Gastroesophageal sphincter (tissue), 4 donors: ENCODE results near the gene ITGA8. TPM values are rescaled to one million over a fixed set of nuclear protein-coding genes. Genes with fewer than 3 reads are reported as not detected.

Source experiments
- ATAC-seq: fragments of 150-250 bp; one replicate; pipeline ENCODE4 v1.9.1; 2016; ENCODE audit warnings: mild to moderate bottlenecking, moderate library complexity
- H3K27ac ChIP-seq, 4 donors: fragments of 200-600 bp; sonication (generic) in 3 of 4; 1 replicate in 3 of 4; 2 replicates in 1 of 4; pipeline ENCODE4 v1.5.1; 2016 to 2019
- H3K27me3 ChIP-seq: fragments of 200-600 bp; sonication (generic); one replicate; pipeline ENCODE4 v1.5.1; 2019
- H3K36me3 ChIP-seq, 2 donors: fragments of 200-600 bp; sonication (generic); one replicate each; pipeline ENCODE4 v1.5.1; 2019; ENCODE audit warnings: control low read depth in 1 of 2
- H3K4me1 ChIP-seq, 3 donors: fragments of 200-600 bp; sonication (generic); 1 replicate in 2 of 3; 2 replicates in 1 of 3; pipeline ENCODE4 v1.5.1; 2016 to 2019; ENCODE audit warnings: control low read depth in 2 of 3
- H3K4me3 ChIP-seq, 2 donors: fragments of 200-600 bp; sonication (generic); one replicate each; pipeline ENCODE4 v1.5.1; 2019; ENCODE audit warnings: mild to moderate bottlenecking in 1 of 2, moderate library complexity in 1 of 2
- H3K9me3 ChIP-seq, 3 donors: fragments of 200-600 bp; sonication (generic); one replicate each; pipeline ENCODE4 v1.5.1; 2017 to 2019; ENCODE audit warnings: control low read depth in 2 of 3
- EP300 ChIP-seq: sonication (generic); formaldehyde crosslinking; IDR thresholded peaks from one replicate; pipeline ENCODE4 v1.6.1; 2017; ENCODE audit warnings: antibody characterized with exemption, mild to moderate bottlenecking
- POLR2A ChIP-seq, 2 donors: fragments of 450-650 bp; IDR thresholded peaks; one replicate each; pipeline ENCODE4 v1.6.1; 2017; ENCODE audit warnings: antibody characterized with exemption in 2 of 2, mild to moderate bottlenecking in 2 of 2, moderate library complexity in 1 of 2
- POLR2AphosphoS5 ChIP-seq: sonication (generic); formaldehyde crosslinking; IDR thresholded peaks from one replicate; pipeline ENCODE4 v1.6.1; 2017; ENCODE audit warnings: antibody characterized with exemption
- WGBS, 2 donors: methylation state at CpG; one replicate each; pipeline ENCODE4 v1.1.5; 2018; ENCODE audit warnings: low coverage in 1 of 2; 5-methylcytosine and 5-hydroxymethylcytosine counted together
- total RNA-seq, 4 donors: library from RNA; depleted of rRNA; stranded (reverse); fragments of >200 nt; gene quantifications; one replicate each; pipeline ENCODE4 v1.1.0, GENCODE V29; 2016
- TF ChIP-seq, protein P1 (sequence below), 4 experiments: fragments of 200-600 bp in 2 of 4; fragments of 450-650 bp in 2 of 4; sonication (generic) in 1 of 4; IDR thresholded peaks; one replicate each; pipeline ENCODE4 v1.5.1; 2017 to 2019; ENCODE audit warnings: antibody characterized with exemption in 4 of 4, mild to moderate bottlenecking in 2 of 4, moderate library complexity in 2 of 4

ITGA8 gene
- total RNA-seq, 4 donors from 2014 or later: 37.6 to 667 (median 310) TPM

DNA sequence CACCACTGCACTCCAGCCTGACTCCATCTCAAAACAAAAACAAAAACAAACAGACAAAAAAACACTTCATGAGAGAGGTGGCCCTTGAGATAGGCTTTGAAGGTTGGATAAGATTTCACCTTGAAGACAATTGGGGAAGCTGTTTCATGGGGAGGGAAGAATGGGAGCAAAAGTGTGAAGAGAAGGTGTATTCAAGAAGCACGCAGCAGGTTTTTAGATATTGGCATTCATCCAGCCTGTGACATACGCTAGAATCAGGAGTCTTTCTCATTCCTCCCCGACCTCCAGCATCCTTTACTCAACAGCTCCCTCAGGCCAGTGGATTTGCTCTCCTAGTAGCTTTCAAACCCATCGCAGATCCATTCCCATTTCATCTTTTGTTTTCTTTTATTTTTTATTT, 232.3 kb downstream of the ITGA8 start:
- no peaks in the 10 kb centered on the region for H3K36me3 ChIP-seq
- no peak for TF ChIP-seq POLR2A (IDR thresholded peaks at IDR 0.05)
- TF ChIP-seq, protein P1, sequence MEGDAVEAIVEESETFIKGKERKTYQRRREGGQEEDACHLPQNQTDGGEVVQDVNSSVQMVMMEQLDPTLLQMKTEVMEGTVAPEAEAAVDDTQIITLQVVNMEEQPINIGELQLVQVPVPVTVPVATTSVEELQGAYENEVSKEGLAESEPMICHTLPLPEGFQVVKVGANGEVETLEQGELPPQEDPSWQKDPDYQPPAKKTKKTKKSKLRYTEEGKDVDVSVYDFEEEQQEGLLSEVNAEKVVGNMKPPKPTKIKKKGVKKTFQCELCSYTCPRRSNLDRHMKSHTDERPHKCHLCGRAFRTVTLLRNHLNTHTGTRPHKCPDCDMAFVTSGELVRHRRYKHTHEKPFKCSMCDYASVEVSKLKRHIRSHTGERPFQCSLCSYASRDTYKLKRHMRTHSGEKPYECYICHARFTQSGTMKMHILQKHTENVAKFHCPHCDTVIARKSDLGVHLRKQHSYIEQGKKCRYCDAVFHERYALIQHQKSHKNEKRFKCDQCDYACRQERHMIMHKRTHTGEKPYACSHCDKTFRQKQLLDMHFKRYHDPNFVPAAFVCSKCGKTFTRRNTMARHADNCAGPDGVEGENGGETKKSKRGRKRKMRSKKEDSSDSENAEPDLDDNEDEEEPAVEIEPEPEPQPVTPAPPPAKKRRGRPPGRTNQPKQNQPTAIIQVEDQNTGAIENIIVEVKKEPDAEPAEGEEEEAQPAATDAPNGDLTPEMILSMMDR (IDR thresholded peaks at IDR 0.05): no peak
- TF ChIP-seq EP300: no peak
- no peak for TF ChIP-seq POLR2AphosphoS5

GRCh38 chr10:15486404-15486803, 233.3 kb downstream of the ITGA8 start:
- H3K36me3 ChIP-seq: no peaks in the 10 kb centered on the region
- WGBS, 2 donors: 34 to 39% methylated on average over 4 of the region's 4 CpGs
- H3K27ac ChIP-seq: no peak overlapping the region
- no peak for ATAC-seq
- H3K4me1 ChIP-seq: peaks cover 0 to 24% (median 0%) of the 10 kb centered on the region in 3 donors
- no peak for TF ChIP-seq POLR2A (IDR thresholded peaks at IDR 0.05)
- peak; percentile 10 for TF ChIP-seq POLR2AphosphoS5
- H3K27me3 ChIP-seq: no peaks in the 10 kb centered on the region
- H3K4me3 ChIP-seq: no peak overlapping the region
- H3K9me3 ChIP-seq: no peaks in the 10 kb centered on the region

More for the DNA sequence above, 232.3 kb downstream of the ITGA8 start:
- Histone ChIP-seq H3K27ac (no peak overlapping the region), H3K4me1 (peaks cover 0 to 24% (median 0%) of the 10 kb centered on the region in 3 donors), H3K27me3 (no peaks in the 10 kb centered on the region), H3K9me3 (no peaks in the 10 kb centered on the region), H3K4me3 (no peak overlapping the region)
- 63 to 100% methylated on average over 3 to 4 of the region's 4 CpGs for WGBS, 2 donors
- ATAC-seq: no peak

DNA sequence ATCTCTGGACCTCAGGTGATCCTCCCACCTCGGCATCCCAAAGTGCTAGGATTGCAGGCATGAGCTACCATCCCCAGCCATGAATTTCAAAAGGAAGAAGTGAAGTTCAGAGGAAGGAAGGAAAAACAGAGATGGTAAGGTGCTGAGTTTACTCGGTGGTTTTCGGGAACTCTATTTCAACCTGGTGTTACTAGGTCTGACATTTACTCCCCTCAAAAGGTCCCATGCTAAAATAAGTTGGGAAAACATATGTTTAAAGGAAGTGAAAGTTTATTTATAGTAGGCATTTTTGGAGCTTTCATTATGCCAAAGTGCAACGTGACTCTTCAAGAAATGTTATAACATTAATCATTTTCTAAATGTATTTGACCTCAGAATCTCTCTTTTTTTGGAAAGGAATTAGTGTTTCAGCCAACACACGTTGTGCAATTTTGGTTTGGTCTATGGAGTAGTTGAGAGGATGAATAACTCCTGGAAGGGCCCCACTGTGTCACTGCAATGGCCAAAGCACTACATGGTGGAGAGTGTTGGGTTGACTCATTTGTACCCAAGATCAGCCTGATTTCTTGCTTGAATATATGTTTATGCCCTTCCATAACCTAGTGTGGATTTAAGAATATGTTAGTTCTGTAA, 233.9 kb downstream of the ITGA8 start:
- Histone ChIP-seq H3K27ac (peak overlapping the region in 1 of 4 donors; percentile 7), H3K36me3 (no peaks in the 10 kb centered on the region)
- WGBS, 2 donors: 26 to 27% methylated on average over 4 to 5 of the region's 5 CpGs

DNA sequence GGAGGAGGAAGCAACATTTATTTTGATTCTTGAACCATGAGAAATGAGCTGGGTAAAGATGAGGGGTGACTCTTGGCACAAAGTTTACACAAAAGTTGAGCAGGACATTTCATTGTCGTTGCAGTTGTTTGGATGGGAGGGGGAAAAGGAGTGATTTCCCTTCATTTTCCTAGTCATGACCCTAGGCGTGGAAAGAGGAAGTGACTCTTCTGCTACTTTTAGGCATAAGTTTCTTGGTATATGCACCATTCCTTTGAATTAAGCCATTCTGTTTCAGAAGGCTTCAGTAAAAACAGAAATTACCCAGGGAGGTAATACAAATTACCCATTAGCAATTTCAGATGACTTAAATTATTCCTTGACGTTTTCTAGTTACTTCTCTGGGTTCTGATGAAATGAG, 234.7 kb downstream of the ITGA8 start:
- Histone ChIP-seq H3K9me3 (no peaks in the 10 kb centered on the region), H3K36me3 (no peaks in the 10 kb centered on the region), H3K4me3 (no peak overlapping the region), H3K27ac (peak overlapping the region in 1 of 4 donors; percentile 7), H3K4me1 (peaks cover 0 to 24% (median 0%) of the 10 kb centered on the region in 3 donors), H3K27me3 (no peaks in the 10 kb centered on the region)
- ATAC-seq: no peak
- TF ChIP-seq, protein P1 (IDR thresholded peaks at IDR 0.05): no peak
- no peak for TF ChIP-seq POLR2AphosphoS5
- no peak for TF ChIP-seq POLR2A (IDR thresholded peaks at IDR 0.05)
- TF ChIP-seq EP300: no peak
- 19 to 49% methylated on average over 3 of the region's 3 CpGs for WGBS, 2 donors

More for the DNA sequence above, 233.9 kb downstream of the ITGA8 start:
- no peaks in the 10 kb centered on the region for H3K27me3 ChIP-seq
- peaks cover 0 to 24% (median 0%) of the 10 kb centered on the region in 3 donors for H3K4me1 ChIP-seq
- H3K4me3 ChIP-seq: no peak overlapping the region
- peak; percentile 55 for ATAC-seq
- no peak for TF ChIP-seq EP300
- no peak for TF ChIP-seq POLR2A (IDR thresholded peaks at IDR 0.05)
- TF ChIP-seq, protein P1 (IDR thresholded peaks at IDR 0.05): no peak
- peak; percentile 86 for TF ChIP-seq POLR2AphosphoS5
- H3K9me3 ChIP-seq: no peaks in the 10 kb centered on the region

- Histone ChIP-seq H3K9me3 (no peaks in the 10 kb centered on the region), H3K27me3 (no peaks in the 10 kb centered on the region), H3K4me1 (peaks cover 0 to 24% (median 0%) of the 10 kb centered on the region in 3 donors), H3K4me3 (no peak overlapping the region), H3K27ac (no peak overlapping the region), H3K36me3 (no peaks in the 10 kb centered on the region)
- WGBS, 2 donors: 49 to 62% methylated on average over 3 of the region's 3 CpGs
- TF ChIP-seq POLR2AphosphoS5: no peak
- no peak for TF ChIP-seq POLR2A (IDR thresholded peaks at IDR 0.05)
- no peak for ATAC-seq
Observed at GRCh38 chr10:15484128-15484527, 235.6 kb downstream of the ITGA8 start.
